Adrenal gland (tissue), 5 donors: ENCODE results near the gene ARHGEF4.

Source experiments
- CTCF ChIP-seq, 6 experiments: fragments of 450-650 bp in 4 of 6; fragments of 200-600 bp in 2 of 6; sonication (generic) in 1 of 6; IDR thresholded peaks; 1 replicate in 5 of 6; 2 replicates in 1 of 6; pipeline versions ENCODE4 v1.5.1 to v1.8.0; 2016 to 2021; ENCODE audit warnings: antibody characterized with exemption in 6 of 6, mild to moderate bottlenecking in 2 of 6, moderate library complexity in 1 of 6
- POLR2A ChIP-seq, 2 donors: fragments of 450-650 bp; IDR thresholded peaks; one replicate each; pipeline ENCODE4 v1.6.1; 2017; ENCODE audit warnings: antibody characterized with exemption in 2 of 2, mild to moderate bottlenecking in 2 of 2, moderate library complexity in 1 of 2
- donor health status: DM: no; HTN: no; CAD: no.

DNA sequence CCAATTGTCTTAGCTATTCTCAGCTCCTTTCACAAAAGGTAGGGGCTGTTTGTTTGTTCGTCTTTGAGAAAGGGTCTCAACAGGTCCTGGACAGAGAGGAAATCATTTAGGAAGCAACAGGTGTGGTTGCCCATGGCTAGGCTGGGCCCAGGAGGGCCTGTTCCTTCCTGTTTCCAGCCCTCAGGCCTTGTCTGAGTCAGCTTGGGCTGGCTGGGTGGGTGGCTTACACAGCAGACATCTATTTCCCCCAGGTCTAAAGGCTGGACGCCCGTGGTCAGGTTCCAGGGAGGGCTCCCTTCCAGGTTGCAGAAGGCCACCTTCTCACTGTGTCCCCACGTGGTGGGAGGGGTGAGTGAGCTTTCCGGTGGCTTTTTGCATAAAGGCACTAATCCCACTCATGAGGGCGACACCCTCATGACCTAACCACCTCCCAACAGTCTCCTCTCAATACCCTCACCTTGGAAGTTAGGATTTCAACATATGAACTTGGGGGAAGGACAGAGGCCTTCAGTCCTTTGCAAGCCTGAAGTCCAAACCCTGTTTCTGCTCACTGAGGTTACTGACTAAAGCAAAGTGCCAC, 45.5 kb downstream of the ARHGEF4 start:
- no peak for TF ChIP-seq CTCF (IDR thresholded peaks at IDR 0.05)
- no peak for TF ChIP-seq POLR2A (IDR thresholded peaks at IDR 0.05)
